Posterior vena cava (tissue), 2 donors: ENCODE measurements around the gene AKAP7. TPM values are rescaled to one million over a fixed set of nuclear protein-coding genes. Genes with fewer than 3 reads are reported as not detected.
"Not testable (repeated sequence)": the region's sequence is repeated elsewhere in the genome, so short reads cannot be mapped to it uniquely, and the experiment has no call there.

Experiments used
- DNase-seq: peaks from one replicate; pipeline ENCODE4 v3.0.0-alpha.2; 2020; ENCODE audit warnings: low spot score
- intact Hi-C, 2 donors: fragments of 100-400 bp; cut with DNase I; formaldehyde crosslinking; loops; one replicate each; pipeline versions ENCODE4 v1.14.1 to v1.14.2; 2022 to 2023
- total RNA-seq, 2 donors: library from RNA; stranded (reverse); fragmentation: NEBNext Ultra II Directional; extraction: Animal tissue kit (Norgen Biotek cat#: 25700); gene quantifications; one replicate each; pipeline ENCODE4 v1.2.1, GENCODE V29; 2021
- donor health status: DM: yes; HTN: yes; CAD: no.
- donor health status: DM: yes; HTN: yes; CAD: no.

AKAP7 gene
- total RNA-seq, 2 donors from 2014 or later: 11.3 to 12.0 TPM

GRCh38 chr6:131275273-131275672 is 140.0 kb downstream of the AKAP7 start:
- DNase-seq: no peak
- intact Hi-C loops: no loop called here

DNA sequence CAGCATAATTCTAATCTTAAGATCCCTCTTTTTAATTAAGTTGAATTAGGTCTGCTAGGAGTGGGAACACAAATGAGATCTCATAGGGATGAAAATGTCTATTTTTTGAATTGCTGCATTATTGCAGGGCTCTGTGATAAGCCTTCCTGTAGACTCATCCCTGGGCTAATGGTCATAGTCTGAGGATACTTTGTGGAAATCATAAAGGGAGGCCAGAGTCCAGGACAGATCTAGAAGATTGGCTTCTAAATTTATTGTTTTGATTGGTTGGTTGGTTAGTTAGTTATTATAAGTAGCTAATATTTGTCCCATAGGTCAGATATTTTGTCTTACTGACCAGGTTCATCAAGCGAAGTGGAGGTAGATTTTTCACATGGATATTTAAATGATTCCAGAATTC is 142.3 kb downstream of the AKAP7 start:
- DNase-seq: no peak
- intact Hi-C loops: no loop called here

- intact Hi-C loops: no loop called here
- DNase-seq: no peak
These were observed 146.4 kb downstream of the AKAP7 start for GRCh38 chr6:131281471-131282270.

DNA sequence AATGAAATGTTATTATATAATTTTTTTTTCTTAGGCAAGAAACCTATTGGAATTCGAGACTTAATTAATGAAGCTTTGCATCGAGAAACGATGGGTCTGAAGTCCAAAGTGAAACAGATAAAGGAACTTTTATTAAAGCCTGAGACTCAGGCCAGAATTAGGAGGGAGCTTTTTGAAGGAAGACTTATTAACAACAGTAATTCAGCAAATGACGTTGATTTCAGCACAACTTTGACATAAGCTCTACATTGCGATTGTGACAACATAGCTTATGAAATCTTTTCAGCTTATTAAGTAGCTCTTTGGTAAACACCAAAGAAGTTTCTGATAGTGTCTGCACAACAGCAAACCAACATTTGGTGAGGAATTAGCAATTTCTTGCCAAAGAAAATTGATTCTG is 147.1 kb downstream of the AKAP7 start:
- no peak for DNase-seq
- intact Hi-C loops: no loop called here

GRCh38 chr6:131283466-131284175 is 148.4 kb downstream of the AKAP7 start:
- intact Hi-C loops: no loop called here
- no peak for DNase-seq

DNA sequence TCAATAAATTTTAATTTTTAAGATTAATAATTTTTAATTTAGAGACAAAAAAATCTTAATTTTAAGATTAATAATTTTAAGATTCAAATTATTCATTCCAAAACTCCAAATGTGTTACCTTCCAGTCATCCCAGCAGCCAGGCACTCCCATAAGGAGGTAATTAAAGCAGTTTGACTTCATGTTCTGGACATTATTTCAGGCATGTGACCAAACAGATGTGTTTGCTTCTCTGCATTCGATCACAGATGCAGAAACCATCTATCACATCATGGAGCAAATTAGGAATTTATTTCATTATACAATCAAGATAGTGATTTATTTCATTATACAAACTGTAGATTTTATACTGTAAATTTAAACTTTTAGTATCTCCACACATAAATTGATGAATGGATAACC is 150.3 kb downstream of the AKAP7 start:
- DNase-seq: no peak
- intact Hi-C loops: no loop called here

DNA sequence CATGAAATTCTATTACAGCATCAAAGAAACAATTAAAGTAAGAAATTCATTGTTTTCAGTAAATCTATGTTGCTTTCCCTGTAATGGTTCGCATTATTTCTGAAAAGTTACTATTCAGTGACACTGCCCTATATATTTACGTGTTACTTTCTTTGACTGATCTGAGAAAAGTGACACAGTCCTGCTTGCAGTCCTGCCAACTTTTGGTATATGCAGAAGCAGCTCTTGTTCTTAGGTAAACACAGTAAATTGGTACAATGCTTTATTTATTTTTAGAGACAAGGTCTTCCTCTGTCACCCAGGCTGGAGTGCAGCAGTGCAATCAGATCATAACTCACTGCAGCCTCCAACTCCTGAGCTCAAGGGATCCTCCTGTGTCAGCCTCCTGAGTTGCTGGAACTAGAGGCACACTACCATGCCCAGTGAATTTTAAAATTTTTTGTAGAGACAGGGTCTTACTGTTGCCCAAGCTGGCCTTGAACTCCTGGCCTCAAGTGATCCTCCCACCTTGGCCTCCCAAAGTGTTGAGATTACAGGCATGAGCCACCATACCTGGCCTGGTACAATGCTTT is 151.3 kb downstream of the AKAP7 start:
- intact Hi-C loops: no loop called here
- DNase-seq: no peak

DNA sequence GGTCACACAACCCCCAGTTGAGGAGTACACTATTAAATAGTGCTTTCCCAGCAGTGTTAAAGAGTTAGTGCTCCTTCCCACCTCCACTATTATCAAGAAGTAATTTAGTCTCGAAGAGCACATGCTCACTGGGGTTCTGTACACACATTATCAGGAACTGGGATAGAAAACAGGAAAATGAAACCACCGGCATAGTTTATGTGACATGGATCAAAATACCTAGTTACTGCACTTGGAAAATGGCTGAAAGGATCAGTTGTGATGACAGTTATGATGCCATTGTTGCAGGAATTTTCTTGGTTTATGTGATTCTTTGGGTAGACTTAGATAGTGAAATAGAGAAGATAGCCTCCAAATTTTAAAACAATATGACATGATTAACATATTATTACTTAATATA is 152.9 kb downstream of the AKAP7 start:
- DNase-seq: no peak
- intact Hi-C loops: no loop called here

DNA sequence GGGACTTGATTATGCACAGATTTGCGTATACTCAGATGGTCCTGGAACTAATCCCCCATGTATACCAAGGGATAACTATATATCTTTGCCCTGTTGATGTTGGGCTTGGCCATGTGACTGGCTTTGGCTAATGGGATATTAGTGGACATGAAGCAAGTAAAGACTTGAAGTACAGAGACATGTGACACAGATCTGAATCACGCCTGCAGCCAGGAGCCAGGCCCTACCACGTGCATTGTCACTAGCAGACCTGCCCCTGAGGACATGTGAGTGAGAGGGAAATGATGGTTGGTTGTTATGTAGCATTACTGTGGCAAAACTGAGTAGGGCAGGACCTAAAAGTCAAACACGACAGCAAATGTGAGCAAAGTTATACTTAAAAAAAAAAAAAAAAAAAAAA is 155.7 kb downstream of the AKAP7 start:
- intact Hi-C loops: no loop called here
- no peak for DNase-seq

GRCh38 chr6:131292145-131292938 is 157.1 kb downstream of the AKAP7 start:
- intact Hi-C loops: no loop called here
- DNase-seq: no peak

DNA sequence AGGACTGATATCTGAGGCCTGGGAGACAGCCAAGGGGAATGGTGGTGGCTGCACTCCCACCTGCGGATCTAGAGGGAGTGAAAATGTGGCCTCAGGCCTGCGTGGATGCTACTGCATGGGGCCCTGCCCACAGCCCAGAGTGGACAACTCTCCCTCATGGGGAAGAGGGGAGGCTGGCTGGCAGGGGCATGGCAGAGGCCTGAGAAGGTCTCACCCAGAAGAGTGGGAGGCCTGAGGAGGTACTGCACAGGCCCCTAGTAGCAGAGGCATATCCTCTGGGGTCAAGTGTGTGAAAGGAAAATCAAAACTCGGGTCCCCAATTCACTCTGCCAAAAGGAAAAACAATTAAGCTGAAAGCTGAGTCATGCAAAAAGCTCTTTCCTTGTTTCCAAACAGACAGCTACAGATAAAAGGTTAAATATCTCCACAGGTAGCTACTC is 158.2 kb downstream of the AKAP7 start:
- intact Hi-C loops: no loop called here
- DNase-seq: no peak

DNA sequence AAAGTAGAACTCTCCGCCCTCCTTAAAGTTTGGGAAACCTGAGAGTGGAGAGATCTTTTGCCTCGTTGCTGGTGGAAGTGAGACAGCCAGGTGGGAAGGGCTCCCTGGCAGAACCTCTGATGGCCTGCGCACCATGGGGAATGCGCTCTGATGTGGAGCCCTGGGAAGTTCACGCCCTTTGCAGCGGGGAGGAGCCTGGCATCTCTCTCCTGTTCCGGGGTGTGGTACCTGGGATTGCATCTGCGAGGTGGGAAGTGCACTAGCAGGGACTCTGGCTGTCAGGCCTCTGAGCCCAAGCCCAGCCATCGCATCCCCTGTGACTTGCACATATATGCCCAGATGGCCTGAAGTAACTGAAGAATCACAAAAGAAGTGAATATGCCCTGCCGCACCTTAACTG is 159.8 kb downstream of the AKAP7 start:
- no peak for DNase-seq
- intact Hi-C loops: no loop called here

DNA sequence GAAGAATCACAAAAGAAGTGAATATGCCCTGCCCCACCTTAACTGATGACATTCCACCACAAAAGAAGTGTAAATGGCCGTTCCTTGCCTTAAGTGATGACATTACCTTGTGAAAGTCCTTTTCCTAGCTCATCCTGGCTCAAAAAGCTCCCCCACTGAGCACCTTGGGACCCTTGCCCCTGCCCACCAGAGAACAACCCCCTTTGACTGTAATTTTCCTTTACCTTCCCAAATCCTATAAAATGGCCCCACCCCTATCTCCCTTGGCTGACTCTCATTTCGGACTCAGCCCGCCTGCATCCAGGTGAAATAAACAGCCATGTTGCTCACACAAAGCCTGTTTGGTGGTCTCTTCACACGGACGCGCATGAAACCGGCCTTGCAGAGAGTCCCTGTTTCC is 165.6 kb downstream of the AKAP7 start:
- intact Hi-C loops, DNase-seq: not testable (repeated sequence)

GRCh38 chr6:131303338-131303930 is 168.2 kb downstream of the AKAP7 start:
- DNase-seq: no peak
- intact Hi-C loops: no loop called here

DNA sequence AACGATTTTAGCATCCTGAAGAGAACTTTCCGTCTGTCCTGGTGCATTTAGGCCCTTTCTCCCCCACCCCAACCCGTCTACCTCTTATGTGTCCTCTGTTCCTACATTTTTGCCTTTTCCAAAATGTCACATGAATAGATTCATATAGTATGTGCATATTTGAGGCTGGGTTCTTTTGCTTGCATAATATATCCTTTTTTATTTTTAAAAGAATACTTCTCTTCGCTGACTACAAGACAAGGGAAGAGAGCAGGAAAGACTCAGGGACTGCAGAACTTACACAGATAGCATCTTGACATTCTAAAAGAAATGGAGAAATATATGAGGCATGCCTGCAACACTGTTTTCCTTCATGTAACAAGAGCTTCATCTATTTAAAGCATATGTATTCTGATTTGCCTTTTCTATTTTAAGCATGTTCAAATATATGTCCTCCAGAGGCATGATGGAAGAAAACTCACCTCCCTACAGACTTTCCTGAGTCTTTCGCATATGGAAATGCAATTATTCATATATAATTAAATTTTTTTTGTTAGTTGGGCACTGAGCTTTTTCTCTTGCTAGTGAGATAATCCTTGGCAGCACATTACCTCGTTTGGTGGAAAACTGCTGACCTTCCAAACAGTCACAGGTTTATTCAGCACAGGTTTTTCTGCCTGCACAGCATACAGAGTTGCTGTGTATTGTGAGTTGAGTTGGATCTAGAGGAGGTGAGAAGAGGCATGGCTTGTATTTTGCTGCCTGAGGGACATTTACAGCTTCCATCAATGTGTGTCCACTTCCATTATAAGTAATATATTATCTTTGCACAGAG is 170.0 kb downstream of the AKAP7 start:
- no peak for DNase-seq
- intact Hi-C loops: no loop called here

GRCh38 chr6:131309437-131309836 is 174.2 kb downstream of the AKAP7 start:
- no peak for DNase-seq
- intact Hi-C loops: no loop called here

- intact Hi-C loops: no loop called here
- DNase-seq: no peak
These were observed 179.6 kb downstream of the AKAP7 start for GRCh38 chr6:131314838-131315237.

DNA sequence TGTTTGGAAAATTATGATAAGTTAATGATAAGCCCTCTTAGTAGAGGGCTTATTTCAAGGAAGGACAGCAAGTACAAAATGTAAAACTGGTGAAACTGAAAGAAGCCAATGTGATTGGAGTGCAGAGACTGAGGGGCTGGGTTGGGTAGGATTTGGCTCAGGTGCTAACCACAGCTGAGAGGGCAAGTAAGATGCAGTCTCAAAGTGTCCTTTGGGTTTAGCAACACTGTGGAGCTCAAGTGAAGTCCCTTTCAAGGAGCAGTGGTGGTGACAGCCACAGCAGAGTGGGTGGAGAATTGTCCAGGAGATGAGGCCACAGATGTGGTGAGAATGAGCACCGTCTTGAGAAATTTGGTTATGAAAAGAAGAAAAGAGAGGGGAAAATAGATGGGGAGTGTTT is 181.4 kb downstream of the AKAP7 start:
- DNase-seq: no peak
- intact Hi-C loops: no loop called here

- DNase-seq: no peak
- intact Hi-C loops: no loop called here
These were observed 182.2 kb downstream of the AKAP7 start for GRCh38 chr6:131317516-131317915.
